Skeletal muscle cell (primary cell): ENCODE data around the gene DDA1.
"Not testable (repeated sequence)": the region's sequence is repeated elsewhere in the genome, so short reads cannot be mapped to it uniquely, and the experiment has no call there.

ENCODE experiments used
- DNase-seq: peaks from one replicate; pipeline ENCODE4 v3.0.0-alpha.2; 2010; ENCODE audit warnings: low read depth
- H3K4me3 ChIP-seq: 2 replicates; pipeline ENCODE4 v1.5.1; 2011; ENCODE audit warnings: low read depth, mild to moderate bottlenecking, control low read depth, low read length, moderate library complexity

Gene DDA1

DNA sequence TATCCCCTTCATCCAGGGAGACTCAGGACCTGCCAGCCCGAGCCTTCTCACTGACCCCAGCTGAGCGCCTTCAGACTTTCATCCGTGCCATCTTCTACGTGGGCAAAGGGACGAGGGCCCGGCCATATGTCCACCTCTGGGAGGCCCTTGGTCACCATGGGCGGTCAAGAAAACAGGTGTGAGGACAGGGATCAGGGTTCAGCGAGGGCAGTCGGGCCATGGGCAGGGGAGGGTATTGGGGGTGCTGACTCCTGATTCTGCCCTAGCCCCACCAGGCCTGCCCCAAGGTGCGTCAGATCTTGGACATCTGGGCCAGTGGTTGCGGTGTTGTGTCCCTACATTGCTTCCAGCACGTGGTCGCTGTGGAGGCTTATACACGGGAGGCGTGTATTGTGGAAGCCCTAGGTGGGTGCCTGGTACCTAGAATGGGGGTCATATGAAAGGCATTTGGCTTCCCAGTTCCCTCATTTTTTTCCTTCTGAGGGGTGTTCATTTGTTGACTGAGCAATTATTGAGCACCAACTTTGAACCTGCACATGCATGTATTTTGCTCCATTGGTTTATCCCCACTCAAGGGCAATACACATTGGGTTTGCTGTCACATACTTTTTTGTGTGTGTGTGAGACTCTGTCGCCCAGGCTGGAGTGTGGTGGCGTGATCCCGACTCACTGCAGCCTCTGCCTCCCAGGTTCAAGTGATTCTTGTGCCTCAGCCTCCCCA lies 23.8 kb upstream of the DDA1 start:
- DNase-seq, result no peak
- H3K4me3 ChIP-seq, result no peak overlapping the region

DNA sequence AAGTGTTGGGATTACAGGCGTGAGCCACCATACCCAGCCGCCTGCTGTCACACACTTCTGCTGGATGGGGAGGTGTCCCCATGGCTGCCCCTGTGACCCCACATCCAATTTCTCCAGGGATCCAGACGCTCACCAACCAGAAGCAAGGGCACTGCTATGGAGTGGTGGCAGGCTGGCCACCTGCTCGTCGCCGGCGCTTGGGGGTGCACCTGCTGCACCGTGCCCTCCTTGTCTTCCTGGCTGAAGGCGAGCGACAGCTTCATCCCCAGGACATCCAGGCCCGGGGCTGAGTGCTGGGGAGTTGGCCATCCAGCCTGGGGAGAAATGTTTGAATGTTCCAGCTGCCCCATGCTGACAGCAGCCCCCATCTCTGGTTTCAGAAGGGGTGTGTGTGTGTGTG lies 23.1 kb upstream of the DDA1 start:
- no peak for DNase-seq
- no peak overlapping the region for H3K4me3 ChIP-seq

DNA sequence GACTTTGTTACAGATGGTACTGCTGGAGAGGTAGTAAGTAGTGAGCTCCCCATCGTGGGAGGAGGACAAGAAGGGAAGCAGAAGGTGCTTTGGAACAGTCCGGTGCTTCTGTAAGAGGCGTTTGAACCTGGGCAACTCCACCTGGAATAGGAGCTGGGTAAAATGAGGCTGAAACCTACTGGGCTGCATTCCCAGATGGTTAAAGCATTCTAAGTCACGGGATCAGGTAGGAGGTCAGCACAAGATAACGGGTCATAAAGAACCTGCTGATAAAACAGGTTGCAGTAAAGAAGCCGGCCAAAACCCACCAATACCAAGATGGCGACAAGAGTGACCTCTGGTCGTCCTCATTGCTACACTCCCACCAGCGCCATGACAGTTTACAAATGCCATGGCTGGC lies 22.6 kb upstream of the DDA1 start:
- no peak for DNase-seq

DNA sequence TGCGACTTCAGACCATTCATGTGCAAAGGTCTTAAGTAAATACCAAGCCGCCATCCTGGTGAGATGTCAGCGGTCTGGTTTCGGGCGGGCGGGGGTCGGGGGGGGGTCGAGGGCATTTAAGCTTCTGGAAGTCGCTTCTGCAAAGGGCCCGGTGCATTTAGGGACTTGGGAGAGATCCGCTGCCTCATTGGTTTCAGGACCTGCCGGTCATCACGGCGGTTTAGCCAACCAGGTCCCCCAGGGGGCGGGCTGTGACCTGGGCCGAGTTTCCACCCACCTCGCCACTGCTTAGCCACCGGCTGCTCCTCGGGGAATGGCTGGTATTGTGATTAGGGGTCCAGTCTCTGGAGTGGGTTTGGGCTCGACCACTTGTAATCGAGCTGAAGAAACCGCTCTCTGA lies 19.9 kb upstream of the DDA1 start:
- peak overlapping the region; percentile 29 for H3K4me3 ChIP-seq

More for the DNA sequence above, 22.6 kb upstream of the DDA1 start:
- H3K4me3 ChIP-seq, result no peak overlapping the region

DNA sequence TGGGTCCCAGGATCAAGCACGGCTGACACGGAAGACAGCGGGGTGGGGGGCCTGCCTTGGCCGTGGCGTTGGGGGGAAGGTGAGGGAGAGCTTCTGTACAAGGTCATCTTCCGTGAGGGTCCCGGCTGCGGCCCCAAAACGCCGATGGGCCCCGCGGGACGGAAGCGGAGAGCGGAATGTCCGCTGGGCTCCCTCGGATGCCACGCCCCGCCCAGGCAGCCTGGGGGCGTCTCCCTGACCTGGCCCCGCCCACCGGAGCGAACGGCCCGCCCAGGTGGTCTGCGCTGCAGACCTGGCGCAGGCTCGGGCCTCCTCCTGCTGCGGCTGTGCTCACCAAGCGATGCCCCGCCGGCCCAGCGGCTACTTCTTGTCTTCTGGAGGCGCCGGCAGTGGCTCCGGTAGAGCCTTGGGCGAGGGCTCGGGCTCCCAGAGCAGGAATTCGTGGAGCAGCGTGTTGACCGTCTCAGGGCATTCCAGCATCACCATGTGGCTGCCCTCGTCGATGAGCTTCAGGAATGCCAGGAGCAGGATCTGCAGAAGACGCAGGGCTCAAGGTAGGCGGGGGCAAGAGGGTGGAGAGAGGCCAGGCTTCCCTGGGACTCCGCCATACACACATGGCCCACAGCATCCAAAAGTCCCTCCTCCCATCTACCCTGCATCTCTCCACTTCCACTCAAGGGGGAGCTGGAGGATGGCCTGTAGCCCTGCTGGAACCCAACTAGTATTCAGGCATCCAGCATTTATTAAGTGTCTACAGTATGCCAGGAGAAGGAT lies 16.9 kb upstream of the DDA1 start:
- DNase-seq, result peak; percentile 60
- peak overlapping the region; percentile 62 for H3K4me3 ChIP-seq

More for the DNA sequence above, 19.9 kb upstream of the DDA1 start:
- peak; percentile 75 for DNase-seq

DNA sequence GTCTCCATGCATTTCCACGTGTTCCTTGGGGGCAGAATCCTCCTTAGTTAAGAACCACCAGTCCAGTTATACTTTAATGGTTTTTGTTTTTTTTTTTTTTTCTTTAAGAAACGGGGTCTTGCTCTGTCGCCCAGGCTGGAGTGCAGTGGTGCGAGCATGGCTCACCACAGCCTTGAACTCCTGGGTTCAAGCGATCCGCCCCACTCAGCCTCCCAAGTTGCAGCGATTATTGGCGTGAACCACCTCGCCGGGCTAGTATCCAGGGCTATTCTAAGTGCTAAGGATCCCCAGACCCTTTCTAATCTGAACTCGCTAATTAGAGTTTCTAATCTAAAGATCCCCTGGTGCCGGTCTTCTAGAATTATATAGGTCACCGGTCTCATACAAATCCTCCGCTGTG lies 15.8 kb upstream of the DDA1 start:
- no peak for DNase-seq
- no peak overlapping the region for H3K4me3 ChIP-seq

DNA sequence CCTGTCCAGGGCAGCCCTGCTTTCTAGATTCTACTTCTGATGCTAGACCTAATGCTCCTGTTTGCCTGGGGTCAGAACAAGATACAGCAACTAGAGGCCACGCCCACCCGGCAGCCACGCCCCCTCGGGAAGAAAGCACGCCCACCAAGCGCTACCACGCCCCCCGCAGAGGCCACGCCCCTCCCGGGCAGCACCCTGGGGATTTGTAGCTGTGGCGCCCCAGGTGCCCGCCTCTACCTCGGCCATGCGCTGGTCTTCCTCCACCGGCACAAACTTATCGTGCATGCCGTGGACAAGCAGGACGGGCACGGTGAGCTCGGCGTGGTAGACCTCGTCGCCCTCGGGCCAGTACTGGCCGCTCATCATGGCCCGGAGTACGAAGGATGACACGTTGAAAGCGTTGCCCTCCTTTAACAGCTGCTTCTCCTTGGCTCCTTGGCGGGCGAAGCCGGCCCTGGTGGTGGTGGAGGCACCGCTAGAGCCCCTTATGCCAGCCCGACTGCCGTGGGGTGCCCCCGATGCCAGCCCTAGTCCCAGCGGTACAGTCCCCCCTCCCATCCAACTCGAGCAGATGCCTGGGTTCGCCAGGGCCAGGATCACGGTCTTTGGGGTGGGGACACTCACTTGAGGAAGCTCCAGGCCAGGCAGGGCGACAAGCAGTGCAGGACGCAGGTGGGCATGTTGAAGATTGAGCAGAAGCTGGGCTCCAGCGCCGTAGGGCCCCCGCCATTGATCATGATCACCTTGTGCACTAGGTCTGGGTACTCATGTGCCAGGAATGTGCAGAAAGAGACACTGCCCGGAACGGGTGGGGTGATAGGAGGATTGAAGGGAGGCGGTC lies 15.1 kb upstream of the DDA1 start:
- H3K4me3 ChIP-seq, result no peak overlapping the region
- DNase-seq, result no peak

DNA sequence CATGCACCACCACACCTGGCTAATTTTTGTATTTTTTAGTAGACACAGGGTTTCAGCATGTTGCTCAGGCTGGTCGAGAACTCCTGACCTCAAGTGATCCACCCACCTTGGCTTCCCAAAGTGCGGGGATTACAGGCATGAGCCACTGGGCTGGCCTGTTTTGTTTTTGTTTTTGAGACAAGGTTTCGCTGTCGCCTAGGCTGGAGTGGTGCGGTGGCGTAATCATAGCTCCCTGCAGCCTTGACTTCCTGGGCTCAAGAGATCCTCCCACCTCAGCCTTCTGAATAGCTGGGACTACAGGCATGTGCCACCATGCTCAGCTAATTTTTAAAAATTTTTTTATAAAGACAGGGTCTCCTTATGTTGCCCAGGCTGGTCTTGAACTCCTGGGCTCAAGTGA lies 13.8 kb upstream of the DDA1 start:
- DNase-seq, H3K4me3 ChIP-seq: not testable (repeated sequence)

DNA sequence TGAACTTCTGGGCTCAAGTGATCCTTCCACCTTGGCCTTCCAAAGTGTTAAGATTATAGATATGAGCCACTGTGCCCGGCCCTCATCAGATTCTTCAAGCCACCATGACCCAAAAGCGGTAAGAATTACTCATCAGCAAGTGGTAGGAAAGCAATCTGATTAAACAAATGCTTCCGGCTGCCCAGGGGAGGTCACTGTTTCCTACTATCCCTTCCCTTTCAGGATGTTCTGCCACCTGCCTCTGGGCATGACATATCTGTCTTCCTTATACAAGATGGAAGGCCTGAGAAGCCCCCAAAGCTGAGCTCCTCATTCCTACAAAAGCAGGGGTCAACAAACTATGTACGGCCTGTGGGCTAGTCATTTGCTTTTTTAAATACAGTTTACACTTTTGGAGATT lies 13.1 kb upstream of the DDA1 start:
- DNase-seq, result no peak
- no peak overlapping the region for H3K4me3 ChIP-seq

DNA sequence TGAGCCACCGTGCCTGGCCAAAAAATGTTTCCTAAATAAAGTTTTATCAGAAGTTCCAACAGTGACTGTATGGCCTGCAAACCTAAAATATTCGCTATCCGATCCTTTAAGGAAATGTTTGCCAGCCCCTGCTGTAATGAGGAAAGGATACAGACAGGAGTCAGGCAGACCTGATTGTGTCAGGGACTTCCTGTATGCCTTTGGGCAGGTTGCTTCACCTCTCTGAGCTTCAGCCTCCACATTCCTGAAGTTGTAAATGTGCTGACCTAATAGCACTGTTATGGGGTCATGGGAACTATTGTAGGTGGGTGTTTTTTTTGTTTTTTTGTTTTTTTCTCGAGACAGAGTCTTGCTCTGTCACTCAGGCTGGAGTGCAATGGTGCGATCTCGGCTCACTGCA lies 12.4 kb upstream of the DDA1 start:
- DNase-seq, result no peak
- H3K4me3 ChIP-seq, result no peak overlapping the region

DNA sequence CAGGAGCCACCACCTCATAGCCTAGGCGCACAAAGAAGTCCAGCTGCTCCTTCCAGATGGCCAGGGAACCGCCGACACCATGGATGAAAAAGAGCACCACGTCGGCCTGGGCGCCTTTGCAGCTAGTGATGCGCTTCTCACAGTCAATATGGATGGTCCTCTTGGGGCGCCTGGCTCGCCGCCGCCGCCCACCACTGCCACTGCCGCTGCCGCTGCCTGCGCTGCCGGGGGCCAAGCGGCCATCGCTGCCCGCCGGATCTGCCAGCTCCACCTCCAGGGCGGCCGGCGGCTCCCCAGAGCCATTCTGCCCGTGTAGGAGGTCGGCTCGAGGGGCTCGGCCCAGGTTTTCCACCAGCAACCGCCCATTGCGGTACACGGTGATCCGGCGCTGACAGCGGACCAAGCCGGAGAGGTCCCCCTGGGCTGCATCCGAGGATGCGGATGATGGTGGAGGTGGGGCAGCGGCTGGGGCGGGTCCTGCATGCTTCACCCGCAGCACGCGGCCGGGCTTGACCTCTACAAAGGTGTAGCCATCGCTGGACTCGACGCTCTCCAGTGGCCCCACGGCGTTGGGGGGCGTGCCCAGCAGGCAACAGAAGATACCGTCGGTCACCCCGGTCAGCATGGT lies 8.3 kb upstream of the DDA1 start:
- DNase-seq, result no peak
- no peak overlapping the region for H3K4me3 ChIP-seq

DNA sequence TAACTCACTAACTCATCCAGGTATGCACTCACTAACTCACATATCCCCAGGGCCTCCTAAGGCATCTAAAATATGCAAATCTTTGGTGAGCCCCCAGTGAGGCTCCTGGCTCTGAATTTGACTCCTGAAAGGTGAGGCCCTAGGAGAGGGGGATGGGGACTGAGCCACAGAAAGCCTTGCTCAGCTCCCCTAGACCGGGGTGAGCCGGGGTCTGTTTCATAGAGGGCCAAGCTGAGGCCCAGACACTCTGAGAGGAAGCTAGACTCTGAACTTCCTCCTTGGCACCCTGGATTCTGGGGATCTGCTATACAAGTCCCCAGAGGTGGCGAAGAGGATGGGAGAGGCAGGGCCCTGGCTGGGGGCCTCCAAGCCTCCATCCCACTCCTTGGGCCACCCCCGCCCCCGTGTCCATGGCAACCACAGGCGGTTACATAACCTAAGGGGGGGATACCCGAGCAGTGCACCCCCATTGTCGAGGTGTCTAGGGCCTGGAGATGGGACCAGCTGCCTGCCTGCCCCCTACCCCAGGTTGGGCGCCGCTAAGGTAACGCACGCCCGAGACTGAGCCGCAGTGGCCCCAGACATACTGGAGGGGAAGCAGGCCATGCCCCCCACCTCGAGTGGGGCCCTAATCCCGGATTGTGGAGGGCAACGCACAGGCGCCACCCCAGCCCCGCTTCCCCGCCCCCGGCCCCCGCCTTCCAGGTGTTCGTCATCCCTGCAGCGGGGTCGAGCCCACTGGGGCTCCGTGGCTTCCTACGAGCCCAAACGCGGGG lies 6.8 kb upstream of the DDA1 start:
- DNase-seq, result no peak
- H3K4me3 ChIP-seq, result peak overlapping the region; percentile 74

DNA sequence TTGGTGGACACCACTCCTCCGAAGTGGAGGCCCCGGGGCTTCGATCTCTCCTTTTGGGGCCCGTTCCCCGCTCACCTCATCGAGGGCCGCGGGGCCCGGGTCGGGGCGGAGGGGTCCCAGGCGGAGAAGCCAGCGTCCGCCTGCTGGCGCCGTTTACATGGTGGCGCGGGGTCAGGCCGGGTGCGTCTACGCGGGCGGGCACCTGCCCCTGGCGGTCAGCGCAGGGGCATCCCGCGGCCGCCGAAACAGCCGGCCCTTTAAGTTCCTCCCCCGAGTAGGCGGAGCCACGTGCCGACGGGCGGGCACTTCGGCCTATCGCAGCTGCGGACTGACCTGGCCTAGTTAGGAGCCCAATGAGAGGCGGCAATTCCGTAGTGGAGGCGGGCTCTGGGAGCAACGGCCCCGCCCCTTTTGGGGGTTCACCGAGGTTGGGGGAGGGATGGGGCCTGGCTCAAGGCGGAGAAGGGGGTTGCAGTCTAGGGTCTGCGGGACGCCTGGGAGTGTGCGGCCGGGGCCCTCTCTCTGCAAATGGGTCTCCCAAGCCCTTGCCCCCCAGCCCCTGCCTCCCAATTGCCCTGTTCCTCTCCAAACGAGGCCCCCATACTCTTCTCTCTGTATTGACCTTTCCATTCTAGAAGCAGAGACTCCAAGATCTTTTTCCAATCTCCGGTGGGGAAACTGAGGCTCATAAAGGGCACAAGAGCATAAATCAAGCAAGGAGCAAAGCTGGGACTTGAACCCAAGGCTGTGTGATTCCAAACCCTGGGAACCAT lies 6.0 kb upstream of the DDA1 start, which contains the start of gene ABHD8:
Gene ABHD8, minus strand, starts transcription at position 259 of the 773 bp plus-strand sequence. CDS start 1,809 bp downstream, outside the sequence.
- DNase-seq, result peak; percentile 77
- peak within 1 kb of the TSS; percentile 74 for H3K4me3 ChIP-seq

DNA sequence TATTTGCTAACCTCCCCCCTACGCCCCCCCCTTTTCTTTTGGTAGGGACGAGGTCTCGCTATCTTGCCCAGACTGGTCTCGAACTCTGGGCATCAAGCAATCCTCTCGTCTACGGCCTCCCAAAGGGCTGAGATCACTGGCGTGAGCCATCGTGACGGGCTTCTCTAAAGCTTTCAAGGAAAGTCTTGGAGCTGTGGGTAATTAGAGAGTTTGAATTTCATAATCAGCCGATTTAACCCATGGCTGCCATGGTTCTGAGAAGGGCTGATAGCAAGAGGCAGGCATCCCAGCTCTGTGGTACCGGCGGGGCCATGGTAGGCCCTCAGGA lies 5.5 kb upstream of the DDA1 start:
- no peak overlapping the region for H3K4me3 ChIP-seq
- no peak for DNase-seq

DNA sequence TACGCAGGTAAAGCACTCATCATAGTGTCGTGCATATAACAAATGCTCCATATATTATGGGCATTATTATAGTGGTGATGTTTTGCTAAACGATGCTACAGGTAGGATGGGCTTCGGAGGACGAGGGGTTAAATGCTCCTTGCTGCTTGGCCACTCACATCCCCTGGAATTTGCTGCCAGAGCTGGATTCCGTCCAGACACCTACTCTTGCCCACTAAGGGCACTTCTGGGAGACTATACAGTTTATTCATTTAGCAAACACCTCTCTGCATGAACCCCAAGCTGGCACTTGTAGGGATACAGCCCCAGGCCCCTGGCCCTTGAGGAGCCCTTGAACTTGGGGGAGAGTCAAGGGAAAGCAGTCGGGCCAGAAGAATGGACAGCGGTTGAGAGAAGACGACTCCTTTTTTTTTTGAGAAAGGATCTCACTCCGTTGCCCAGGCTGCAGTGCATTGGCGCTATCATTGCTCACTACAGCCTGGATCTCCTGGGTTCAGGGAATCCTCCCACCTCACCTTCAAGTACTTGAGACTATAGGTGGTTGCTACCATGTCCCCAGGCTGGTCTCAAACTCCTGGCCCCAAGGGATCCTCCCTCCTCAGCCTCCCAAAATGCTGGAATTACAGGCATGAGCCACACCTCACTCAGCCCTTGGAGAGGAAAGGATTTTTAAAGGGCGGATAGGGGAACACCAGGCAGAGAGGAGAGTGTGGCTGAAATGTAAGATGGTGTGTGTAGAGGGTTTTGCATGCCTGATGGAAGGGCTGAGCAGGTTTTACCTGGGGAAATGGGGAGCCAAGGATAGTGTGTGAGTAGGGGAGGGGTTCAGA lies 4.8 kb upstream of the DDA1 start:
- H3K4me3 ChIP-seq, result no peak overlapping the region
- DNase-seq, result no peak

DNA sequence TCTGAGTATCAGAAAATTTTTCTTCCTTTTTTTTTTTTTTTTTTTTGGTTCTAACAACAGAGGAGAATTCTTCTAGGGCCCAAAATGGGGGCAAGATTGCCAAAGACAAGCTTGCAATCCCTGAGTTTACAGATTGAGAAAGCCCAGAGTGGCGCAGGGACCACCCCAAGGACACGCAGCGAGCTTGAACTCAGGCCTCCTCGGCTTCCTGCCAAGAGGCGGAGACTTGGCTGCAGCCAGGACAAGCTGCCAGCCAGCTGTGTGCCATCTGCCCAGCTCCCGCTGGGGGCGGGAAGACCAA lies 4.2 kb upstream of the DDA1 start:
- peak overlapping the region; percentile 81 for H3K4me3 ChIP-seq
- no peak for DNase-seq

DNA sequence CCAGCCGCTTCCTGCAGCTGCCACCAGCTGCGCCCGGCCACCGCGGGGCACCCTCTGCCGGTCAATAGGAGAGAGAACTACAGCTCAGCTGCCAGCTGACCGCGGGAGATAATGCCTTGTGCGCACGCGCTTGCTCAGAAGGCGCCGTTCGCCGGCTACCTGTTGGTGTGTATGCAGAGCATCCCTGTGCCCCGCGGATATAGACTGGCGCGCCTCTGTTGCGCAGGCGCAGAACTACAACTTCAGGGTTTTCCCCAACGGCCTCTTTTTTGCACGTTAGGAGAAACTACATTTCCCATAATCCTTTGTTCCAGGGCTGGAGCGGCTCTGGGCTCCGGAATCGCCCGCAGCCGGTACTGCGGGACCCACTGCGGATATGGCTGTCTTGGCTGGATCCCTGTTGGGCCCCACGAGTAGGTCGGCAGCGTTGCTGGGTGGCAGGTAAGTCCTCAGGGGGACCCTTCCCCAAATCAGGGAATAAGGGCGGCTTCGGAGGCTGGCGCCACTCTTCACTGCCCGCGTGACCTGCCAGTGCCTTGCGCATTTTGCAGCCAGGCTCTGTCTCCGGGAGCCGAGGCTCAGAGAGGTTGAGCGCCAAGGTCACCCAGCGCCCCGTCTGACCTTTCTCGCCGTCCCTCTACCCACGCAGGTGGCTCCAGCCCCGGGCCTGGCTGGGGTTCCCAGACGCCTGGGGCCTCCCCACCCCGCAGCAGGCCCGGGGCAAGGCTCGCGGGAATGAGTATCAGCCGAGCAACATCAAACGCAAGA lies 3.7 kb upstream of the DDA1 start, which contains the start of gene MRPL34:
Gene MRPL34, plus strand, starts transcription at position 356 of the 768 bp plus-strand sequence. Its CDS starts 21 bp downstream, at position 377.
- DNase-seq, result peak; percentile 97

More for the DNA sequence above, 3.7 kb upstream of the DDA1 start, which contains the start of gene MRPL34:
- peak within 1 kb of the TSS; percentile 81 for H3K4me3 ChIP-seq
